Vagina (tissue), 2 donors: ENCODE results near the gene IQCN. TPM values are rescaled to one million over a fixed set of nuclear protein-coding genes. Genes with fewer than 3 reads are reported as not detected.

Experiments used
- DNase-seq, 2 donors: peaks; one replicate each; pipeline ENCODE4 v3.0.0-alpha.2; 2017; ENCODE audit errors: extremely low spot score in 2 of 2
- H3K27ac ChIP-seq: fragments of 200-600 bp; sonication (generic); one replicate; pipeline ENCODE4 v1.5.1; 2019
- H3K27me3 ChIP-seq: fragments of 200-600 bp; sonication (generic); one replicate; pipeline ENCODE4 v1.5.1; 2019
- H3K36me3 ChIP-seq, 2 donors: fragments of 200-600 bp; sonication (generic); one replicate each; pipeline ENCODE4 v1.5.1; 2017 to 2019
- H3K4me1 ChIP-seq: fragments of 200-600 bp; sonication (generic); one replicate; pipeline ENCODE4 v1.5.1; 2019
- H3K4me3 ChIP-seq, 2 donors: fragments of 200-600 bp; sonication (generic); 1 replicate in 1 of 2; 2 replicates in 1 of 2; pipeline ENCODE4 v1.5.1; 2016 to 2019
- H3K9me3 ChIP-seq: fragments of 200-600 bp; sonication (generic); one replicate; pipeline ENCODE4 v1.5.1; 2019
- CTCF ChIP-seq, 3 experiments: fragments of 450-650 bp in 2 of 3; fragments of 200-600 bp in 1 of 3; sonication (generic) in 1 of 3; IDR thresholded peaks; one replicate each; pipeline ENCODE4 v1.5.1; 2017 to 2019; ENCODE audit warnings: antibody characterized with exemption in 3 of 3, mild to moderate bottlenecking in 2 of 3, moderate library complexity in 2 of 3
- POLR2A ChIP-seq, 2 donors: fragments of 450-650 bp; IDR thresholded peaks; one replicate each; pipeline ENCODE4 v1.6.1; 2017; ENCODE audit warnings: antibody characterized with exemption in 2 of 2, mild to moderate bottlenecking in 2 of 2, moderate library complexity in 2 of 2
- POLR2AphosphoS5 ChIP-seq, 2 donors: sonication (generic); formaldehyde crosslinking; IDR thresholded peaks; one replicate each; pipeline ENCODE4 v1.9.0; 2017; ENCODE audit warnings: antibody characterized with exemption in 2 of 2, mild to moderate bottlenecking in 2 of 2, low read depth in 1 of 2; ENCODE audit not compliant: insufficient read depth in 1 of 2
- intact Hi-C: fragments of 100-400 bp; cut with DNase I; formaldehyde crosslinking; loops from one replicate; pipeline ENCODE4 v1.15.1; 2023
- total RNA-seq: library from RNA; depleted of rRNA; stranded (reverse); fragments of >200 nt; gene quantifications from one replicate; pipeline ENCODE4 v1.2.3, GENCODE V29; 2016

The IQCN gene
- total RNA-seq, 1 donor from 2014 or later = 4.4 TPM

GRCh38 chr19:18254546-18255503, 19.4 kb downstream of the IQCN start:
- Histone ChIP-seq H3K27me3 (no peaks in the 10 kb centered on the region), H3K9me3 (no peaks in the 10 kb centered on the region), H3K4me1 (no peaks in the 10 kb centered on the region), H3K4me3 (no peak overlapping the region), H3K36me3 (no peaks in the 10 kb centered on the region), H3K27ac (no peak overlapping the region)
- TF ChIP-seq POLR2AphosphoS5 (IDR thresholded peaks at IDR 0.05; ENCODE audit: insufficient read depth in 1 of 2, low read depth in 1 of 2) = peak in 1 of 2 donors; percentile 28
- no peak for TF ChIP-seq POLR2A (IDR thresholded peaks at IDR 0.05)
- TF ChIP-seq CTCF (IDR thresholded peaks at IDR 0.05) = no peak
- intact Hi-C loops = loop anchor here (5.0 to 10.0 kb wide), 2 partner anchors 50 to 138 kb away; partner anchors contain the start of gene RAB3A
- DNase-seq = no peak

GRCh38 chr19:18253716-18254115, 20.5 kb downstream of the IQCN start:
- no peaks in the 10 kb centered on the region for H3K4me1 ChIP-seq
- TF ChIP-seq POLR2A (IDR thresholded peaks at IDR 0.05) (no peak), POLR2AphosphoS5 (IDR thresholded peaks at IDR 0.05; ENCODE audit: insufficient read depth in 1 of 2, low read depth in 1 of 2) (peak in 1 of 2 donors; percentile 15)
- H3K4me3 ChIP-seq = no peak overlapping the region
- no peaks in the 10 kb centered on the region for H3K9me3 ChIP-seq
- intact Hi-C loops = loop anchor here (5.0 to 10.0 kb wide), 2 partner anchors 49 to 136 kb away; partner anchors contain the start of gene RAB3A
- no peak overlapping the region for H3K27ac ChIP-seq
- no peaks in the 10 kb centered on the region for H3K36me3 ChIP-seq
- no peak for DNase-seq
- no peaks in the 10 kb centered on the region for H3K27me3 ChIP-seq

GRCh38 chr19:18253130-18253529, 21.1 kb downstream of the IQCN start:
- Histone ChIP-seq H3K36me3 (no peaks in the 10 kb centered on the region), H3K9me3 (no peaks in the 10 kb centered on the region), H3K4me1 (no peaks in the 10 kb centered on the region), H3K4me3 (no peak overlapping the region), H3K27ac (no peak overlapping the region), H3K27me3 (no peaks in the 10 kb centered on the region)
- no peak for DNase-seq
- intact Hi-C loops = loop anchor here (5.0 to 10.0 kb wide), 2 partner anchors 48 to 136 kb away; partner anchors contain the start of gene RAB3A
- TF ChIP-seq POLR2AphosphoS5 (IDR thresholded peaks at IDR 0.05; ENCODE audit: insufficient read depth in 1 of 2, low read depth in 1 of 2) (no peak), CTCF (IDR thresholded peaks at IDR 0.05) (no peak), POLR2A (IDR thresholded peaks at IDR 0.05) (no peak)

- no peak overlapping the region for H3K4me3 ChIP-seq
- no peaks in the 10 kb centered on the region for H3K36me3 ChIP-seq
- no peaks in the 10 kb centered on the region for H3K27me3 ChIP-seq
- TF ChIP-seq CTCF (IDR thresholded peaks at IDR 0.05) = no peak
- no peak for TF ChIP-seq POLR2AphosphoS5 (IDR thresholded peaks at IDR 0.05; ENCODE audit: insufficient read depth in 1 of 2, low read depth in 1 of 2)
- TF ChIP-seq POLR2A (IDR thresholded peaks at IDR 0.05) = no peak
- no peaks in the 10 kb centered on the region for H3K4me1 ChIP-seq
- no peak overlapping the region for H3K27ac ChIP-seq
- no peak for DNase-seq
- intact Hi-C loops = loop anchor here (5.0 to 10.0 kb wide), 2 partner anchors 48 to 135 kb away; partner anchors contain the start of gene RAB3A
- H3K9me3 ChIP-seq = no peaks in the 10 kb centered on the region
Measured at GRCh38 chr19:18252370-18252717, 21.9 kb downstream of the IQCN start.

GRCh38 chr19:18251587-18252369, 22.5 kb downstream of the IQCN start:
- Histone ChIP-seq H3K27me3 (no peaks in the 10 kb centered on the region), H3K27ac (no peak overlapping the region), H3K9me3 (no peaks in the 10 kb centered on the region), H3K4me1 (no peaks in the 10 kb centered on the region), H3K36me3 (no peaks in the 10 kb centered on the region), H3K4me3 (no peak overlapping the region)
- intact Hi-C loops = loop anchor here (5.0 to 10.0 kb wide), 2 partner anchors 47 to 134 kb away; partner anchors contain the start of gene RAB3A
- DNase-seq = no peak
- TF ChIP-seq POLR2A (IDR thresholded peaks at IDR 0.05) (no peak), CTCF (IDR thresholded peaks at IDR 0.05) (peak; percentile 95 to 98 (median 97)), POLR2AphosphoS5 (IDR thresholded peaks at IDR 0.05; ENCODE audit: insufficient read depth in 1 of 2, low read depth in 1 of 2) (peak in 1 of 2 donors; percentile 39)
